ENCODE data around the gene PCDHGA1.
"Not testable (repeated sequence)": the region's sequence is repeated elsewhere in the genome, so short reads cannot be mapped to it uniquely, and the experiment has no call there.

Gene PCDHGA1

DNA sequence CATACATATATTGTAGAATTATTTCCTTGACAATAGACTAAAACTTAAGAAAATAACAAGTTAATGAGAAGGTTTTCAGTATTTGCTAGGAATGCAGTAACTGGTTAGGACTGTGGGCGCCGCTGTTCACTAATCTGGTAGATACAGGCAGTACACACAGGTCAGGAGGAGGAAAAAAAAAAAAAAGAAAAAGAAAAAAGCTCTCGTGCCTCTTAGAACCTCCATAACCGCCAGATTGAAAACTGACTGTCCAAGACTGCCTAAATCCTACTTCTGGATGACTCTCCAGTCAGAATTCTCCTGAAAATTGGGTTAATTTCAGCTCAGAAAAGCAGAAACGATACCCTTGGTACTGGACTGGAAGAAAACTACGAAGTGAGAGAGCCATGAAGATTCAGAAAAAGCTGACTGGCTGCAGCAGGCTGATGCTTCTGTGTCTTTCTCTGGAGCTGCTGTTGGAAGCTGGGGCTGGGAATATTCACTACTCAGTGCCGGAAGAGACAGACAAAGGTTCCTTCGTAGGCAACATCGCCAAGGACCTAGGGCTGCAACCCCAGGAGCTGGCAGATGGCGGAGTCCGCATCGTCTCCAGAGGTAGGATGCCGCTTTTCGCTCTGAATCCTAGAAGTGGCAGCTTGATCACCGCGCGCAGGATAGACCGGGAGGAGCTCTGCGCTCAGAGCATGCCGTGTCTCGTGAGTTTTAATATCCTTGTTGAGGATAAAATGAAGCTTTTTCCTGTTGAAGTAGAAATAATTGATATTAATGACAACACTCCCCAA is at the start of gene PCDHGA1:
Gene PCDHGA1 (plus strand): TSS at position 216 of the 782 bp plus-strand sequence.
- peaks cover 0 to 9% (median 0%) of the 10 kb centered on the region in 5 donors for H3K4me1 ChIP-seq (ENCODE audit: control insufficient read depth in 5 of 5, insufficient read depth in 5 of 5, low read length in 5 of 5)
- H3K9me3 ChIP-seq (ENCODE audit: control insufficient read depth in 5 of 5, low read length in 5 of 5), result peaks cover 16 to 56% (median 43%) of the 10 kb centered on the region in 5 donors
- peak within 1 kb of the TSS; percentile 19 to 45 (median 39) for H3K4me3 ChIP-seq (ENCODE audit: low read depth in 1 of 5, low read length in 5 of 5)
- H3K36me3 ChIP-seq (ENCODE audit: control insufficient read depth in 5 of 5, insufficient read depth in 5 of 5, low read length in 5 of 5), result no peaks in the 10 kb centered on the region
- no peak within 1 kb of the TSS for H3K27ac ChIP-seq (ENCODE audit: low read depth, low read length)
- no peak within 1 kb of the TSS for H3K9ac ChIP-seq (ENCODE audit: low read length in 5 of 5)
- peaks cover 0 to 19% (median 3%) of the 10 kb centered on the region in 5 donors for H3K27me3 ChIP-seq (ENCODE audit: control insufficient read depth in 5 of 5, insufficient read depth in 4 of 5, low read length in 5 of 5)

GRCh38 chr5:141298376-141298775 is 31.9 kb upstream of the PCDHGA1 start:
- no peaks in the 10 kb centered on the region for H3K4me1 ChIP-seq (ENCODE audit: control insufficient read depth in 5 of 5, insufficient read depth in 5 of 5, low read length in 5 of 5)
- no peaks in the 10 kb centered on the region for H3K27me3 ChIP-seq (ENCODE audit: control insufficient read depth in 5 of 5, insufficient read depth in 4 of 5, low read length in 5 of 5)
- peaks cover 23 to 84% (median 74%) of the 10 kb centered on the region in 5 donors for H3K9me3 ChIP-seq (ENCODE audit: control insufficient read depth in 5 of 5, low read length in 5 of 5)
- H3K9ac ChIP-seq (ENCODE audit: low read length in 5 of 5), result no peak overlapping the region
- H3K36me3 ChIP-seq (ENCODE audit: control insufficient read depth in 5 of 5, insufficient read depth in 5 of 5, low read length in 5 of 5), result peaks cover 0 to 7% (median 0%) of the 10 kb centered on the region in 5 donors
- peak overlapping the region in 2 of 5 donors; percentile 7 to 16 for H3K4me3 ChIP-seq (ENCODE audit: low read depth in 1 of 5, low read length in 5 of 5)
- no peak overlapping the region for H3K27ac ChIP-seq (ENCODE audit: low read depth, low read length)

- Histone ChIP-seq H3K9ac (ENCODE audit: low read length in 5 of 5) (no peak within 1 kb of the TSS), H3K36me3 (ENCODE audit: control insufficient read depth in 5 of 5, insufficient read depth in 5 of 5, low read length in 5 of 5) (no peaks in the 10 kb centered on the region), H3K27me3 (ENCODE audit: control insufficient read depth in 5 of 5, insufficient read depth in 4 of 5, low read length in 5 of 5) (no peaks in the 10 kb centered on the region), H3K9me3 (ENCODE audit: control insufficient read depth in 5 of 5, low read length in 5 of 5) (peaks cover 46 to 87% (median 83%) of the 10 kb centered on the region in 5 donors), H3K4me3 (ENCODE audit: low read depth in 1 of 5, low read length in 5 of 5) (peak within 1 kb of the TSS; percentile 24 to 53 (median 45)), H3K27ac (ENCODE audit: low read depth, low read length) (no peak within 1 kb of the TSS), H3K4me1 (ENCODE audit: control insufficient read depth in 5 of 5, insufficient read depth in 5 of 5, low read length in 5 of 5) (no peaks in the 10 kb centered on the region)
Observed at GRCh38 chr5:141303756-141304155, 26.6 kb upstream of the PCDHGA1 start, which contains the start of gene SLC25A2. Gene SLC25A2, minus strand, starts transcription at chr5:141304049. Its CDS starts 184 bp downstream, at chr5:141303865.

DNA sequence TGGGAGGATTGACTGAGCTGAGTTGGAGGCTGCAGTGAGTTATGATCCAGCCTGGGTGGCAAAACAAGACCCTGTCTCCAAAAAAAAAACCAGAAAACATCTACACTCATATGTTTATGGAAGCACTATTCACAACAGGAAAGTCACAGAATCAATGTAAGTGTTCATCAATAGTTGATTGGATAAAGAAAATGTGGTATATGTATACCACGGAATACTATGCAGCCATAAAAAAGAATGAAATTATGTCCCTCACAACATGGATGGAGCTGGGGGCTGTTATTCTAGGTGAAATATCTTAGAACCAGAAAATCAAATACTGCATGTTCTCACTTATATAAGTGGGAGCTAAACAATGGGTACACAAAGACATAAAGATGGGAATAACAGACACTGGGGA is 23.7 kb upstream of the PCDHGA1 start:
- Histone ChIP-seq H3K27me3 (ENCODE audit: control insufficient read depth in 5 of 5, insufficient read depth in 4 of 5, low read length in 5 of 5) (no peaks in the 10 kb centered on the region), H3K27ac (ENCODE audit: low read depth, low read length) (no peak overlapping the region), H3K9ac (ENCODE audit: low read length in 5 of 5) (no peak overlapping the region), H3K4me1 (ENCODE audit: control insufficient read depth in 5 of 5, insufficient read depth in 5 of 5, low read length in 5 of 5) (no peaks in the 10 kb centered on the region), H3K4me3 (ENCODE audit: low read depth in 1 of 5, low read length in 5 of 5) (peak overlapping the region in 2 of 5 donors; percentile 32 to 39), H3K36me3 (ENCODE audit: control insufficient read depth in 5 of 5, insufficient read depth in 5 of 5, low read length in 5 of 5) (no peaks in the 10 kb centered on the region), H3K9me3 (ENCODE audit: control insufficient read depth in 5 of 5, low read length in 5 of 5) (peaks cover 52 to 84% (median 81%) of the 10 kb centered on the region in 5 donors)

DNA sequence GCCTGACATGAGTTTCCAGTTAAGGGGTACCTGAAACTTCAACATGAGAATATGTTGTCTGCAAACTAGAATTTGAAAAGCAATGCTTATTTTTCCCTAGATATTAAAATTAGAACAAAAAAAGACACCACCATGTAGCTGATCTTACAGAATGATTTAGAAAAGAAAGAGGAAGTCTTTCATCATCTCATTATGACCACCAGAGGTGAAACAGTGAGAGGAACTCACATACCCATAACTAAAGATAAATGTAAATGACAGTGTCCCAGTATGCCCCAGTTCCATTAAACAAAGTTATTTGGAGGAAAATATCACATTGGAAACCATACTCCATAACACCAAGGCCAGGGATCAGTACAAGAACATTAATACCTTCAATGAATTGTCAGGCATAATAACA is 16.6 kb upstream of the PCDHGA1 start:
- no peak overlapping the region for H3K27ac ChIP-seq (ENCODE audit: low read depth, low read length)
- no peak overlapping the region for H3K4me3 ChIP-seq (ENCODE audit: low read depth in 1 of 5, low read length in 5 of 5)
- H3K9ac ChIP-seq (ENCODE audit: low read length in 5 of 5), result no peak overlapping the region
- H3K27me3 ChIP-seq (ENCODE audit: control insufficient read depth in 5 of 5, insufficient read depth in 4 of 5, low read length in 5 of 5), result no peaks in the 10 kb centered on the region
- H3K36me3 ChIP-seq (ENCODE audit: control insufficient read depth in 5 of 5, insufficient read depth in 5 of 5, low read length in 5 of 5), result peaks cover 0 to 25% (median 6%) of the 10 kb centered on the region in 5 donors
- H3K9me3 ChIP-seq (ENCODE audit: control insufficient read depth in 5 of 5, low read length in 5 of 5), result peaks cover 68 to 89% (median 78%) of the 10 kb centered on the region in 5 donors
- H3K4me1 ChIP-seq (ENCODE audit: control insufficient read depth in 5 of 5, insufficient read depth in 5 of 5, low read length in 5 of 5), result no peaks in the 10 kb centered on the region

- Histone ChIP-seq H3K9me3 (ENCODE audit: control insufficient read depth in 5 of 5, low read length in 5 of 5) (peaks cover 64 to 82% (median 70%) of the 10 kb centered on the region in 5 donors), H3K4me1 (ENCODE audit: control insufficient read depth in 5 of 5, insufficient read depth in 5 of 5, low read length in 5 of 5) (peaks cover 0 to 19% (median 12%) of the 10 kb centered on the region in 5 donors), H3K36me3 (ENCODE audit: control insufficient read depth in 5 of 5, insufficient read depth in 5 of 5, low read length in 5 of 5) (peaks cover 5 to 35% (median 17%) of the 10 kb centered on the region in 5 donors), H3K4me3 (ENCODE audit: low read depth in 1 of 5, low read length in 5 of 5) (peak overlapping the region in 1 of 5 donors; percentile 29)
- H3K27ac ChIP-seq (ENCODE audit: low read depth, low read length); H3K9ac ChIP-seq (ENCODE audit: low read length in 5 of 5); H3K27me3 ChIP-seq (ENCODE audit: control insufficient read depth in 5 of 5, insufficient read depth in 4 of 5, low read length in 5 of 5): not testable (repeated sequence)
Observed at GRCh38 chr5:141316963-141317362, 13.4 kb upstream of the PCDHGA1 start.

DNA sequence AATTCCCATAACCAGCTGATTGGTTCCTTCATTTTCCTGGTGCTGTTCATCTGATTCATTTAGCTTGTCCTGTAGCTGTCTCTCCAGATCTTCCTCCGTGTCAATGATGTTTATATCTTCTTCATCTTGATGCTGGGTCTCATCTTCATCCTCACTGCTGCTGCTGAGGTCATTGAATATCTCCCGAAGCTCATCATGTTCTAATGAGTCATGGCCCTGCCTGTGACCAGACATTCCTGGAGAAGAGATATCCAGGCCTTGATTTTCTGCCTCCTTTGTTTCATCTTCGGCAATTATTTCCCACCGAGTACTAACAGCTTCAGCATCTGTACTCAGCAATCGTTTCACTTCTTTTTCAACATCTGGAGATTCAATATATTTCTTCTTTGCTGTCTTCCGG is 11.1 kb upstream of the PCDHGA1 start:
- Histone ChIP-seq H3K9me3 (ENCODE audit: control insufficient read depth in 5 of 5, low read length in 5 of 5) (peaks cover 50 to 63% (median 53%) of the 10 kb centered on the region in 5 donors), H3K27me3 (ENCODE audit: control insufficient read depth in 5 of 5, insufficient read depth in 4 of 5, low read length in 5 of 5) (no peaks in the 10 kb centered on the region), H3K27ac (ENCODE audit: low read depth, low read length) (no peak overlapping the region), H3K36me3 (ENCODE audit: control insufficient read depth in 5 of 5, insufficient read depth in 5 of 5, low read length in 5 of 5) (peaks cover 5 to 35% (median 17%) of the 10 kb centered on the region in 5 donors), H3K4me1 (ENCODE audit: control insufficient read depth in 5 of 5, insufficient read depth in 5 of 5, low read length in 5 of 5) (peaks cover 0 to 19% (median 12%) of the 10 kb centered on the region in 5 donors), H3K9ac (ENCODE audit: low read length in 5 of 5) (no peak overlapping the region), H3K4me3 (ENCODE audit: low read depth in 1 of 5, low read length in 5 of 5) (peak overlapping the region; percentile 93 to 98 (median 97))

- Histone ChIP-seq H3K36me3 (ENCODE audit: control insufficient read depth in 5 of 5, insufficient read depth in 5 of 5, low read length in 5 of 5) (peaks cover 5 to 35% (median 17%) of the 10 kb centered on the region in 5 donors), H3K9ac (ENCODE audit: low read length in 5 of 5) (no peak overlapping the region), H3K9me3 (ENCODE audit: control insufficient read depth in 5 of 5, low read length in 5 of 5) (peaks cover 45 to 58% (median 48%) of the 10 kb centered on the region in 5 donors)
Observed at GRCh38 chr5:141319699-141320098, 10.6 kb upstream of the PCDHGA1 start.

GRCh38 chr5:141320225-141321169 is 9.8 kb upstream of the PCDHGA1 start, which contains the start of gene TAF7:
Gene TAF7, minus strand, starts transcription at chr5:141320784. Its CDS starts 740 bp downstream, at chr5:141320044.
- Histone ChIP-seq H3K36me3 (ENCODE audit: control insufficient read depth in 5 of 5, insufficient read depth in 5 of 5, low read length in 5 of 5) (peaks cover 5 to 27% (median 17%) of the 10 kb centered on the region in 5 donors), H3K9ac (ENCODE audit: low read length in 5 of 5) (peak within 1 kb of the TSS; percentile 63 to 98 (median 95)), H3K9me3 (ENCODE audit: control insufficient read depth in 5 of 5, low read length in 5 of 5) (peaks cover 37 to 50% (median 40%) of the 10 kb centered on the region in 5 donors)

More at GRCh38 chr5:141319699-141320098, 10.6 kb upstream of the PCDHGA1 start:
- H3K4me3 ChIP-seq (ENCODE audit: low read depth in 1 of 5, low read length in 5 of 5), result peak overlapping the region; percentile 93 to 98 (median 97)
- H3K27me3 ChIP-seq (ENCODE audit: control insufficient read depth in 5 of 5, insufficient read depth in 4 of 5, low read length in 5 of 5), result no peaks in the 10 kb centered on the region
- H3K27ac ChIP-seq (ENCODE audit: low read depth, low read length), result peak overlapping the region; percentile 97
- H3K4me1 ChIP-seq (ENCODE audit: control insufficient read depth in 5 of 5, insufficient read depth in 5 of 5, low read length in 5 of 5), result peaks cover 0 to 19% (median 12%) of the 10 kb centered on the region in 5 donors

More at GRCh38 chr5:141320225-141321169, 9.8 kb upstream of the PCDHGA1 start, which contains the start of gene TAF7:
- Histone ChIP-seq H3K4me1 (ENCODE audit: control insufficient read depth in 5 of 5, insufficient read depth in 5 of 5, low read length in 5 of 5) (peaks cover 0 to 19% (median 12%) of the 10 kb centered on the region in 5 donors), H3K27me3 (ENCODE audit: control insufficient read depth in 5 of 5, insufficient read depth in 4 of 5, low read length in 5 of 5) (no peaks in the 10 kb centered on the region), H3K27ac (ENCODE audit: low read depth, low read length) (peak within 1 kb of the TSS; percentile 97), H3K4me3 (ENCODE audit: low read depth in 1 of 5, low read length in 5 of 5) (peak within 1 kb of the TSS; percentile 93 to 98 (median 97))

All from subcutaneous abdominal adipose tissue (tissue), 5 donors.